SK-N-SH (cell line): Measurements from ENCODE around the gene AKAP12. TPM values are rescaled to one million over a fixed set of nuclear protein-coding genes. Genes with fewer than 3 reads are reported as not detected.

ENCODE experiments used
- CTCF ChIA-PET: fragments of 300-600, 350-600 bp; formaldehyde crosslinking; extraction: SDS; loops from one replicate; lab custom pipeline; 2021; lab: Yijun Ruan, JAX
- POLR2A ChIA-PET: fragments of 350-600 bp; sonication (Branson Sonifier 250); formaldehyde crosslinking; extraction: SDS; loops from one replicate; lab custom pipeline; 2020; ENCODE audit warnings: antibody characterized with exemption, inconsistent platforms; lab: Yijun Ruan, JAX
- DNase-seq: peaks from one replicate; pipeline ENCODE4 v3.0.0; 2012
- H2AFZ ChIP-seq: fragments of 200-600 bp; sonication (generic); 2 replicates; pipeline ENCODE4 v1.8.1; 2016; ENCODE audit warnings: antibody characterized with exemption, mild to moderate bottlenecking, low read depth
- H3F3A ChIP-seq: fragments of 200-600 bp; sonication (generic); replicated peaks from 2 replicates; pipeline ENCODE3; 2016; ENCODE audit warnings: antibody characterized with exemption, mild to moderate bottlenecking; ENCODE audit not compliant: insufficient read depth
- H3K27ac ChIP-seq, 2 experiments: fragments of 200-500 bp in 1 of 2; fragments of 200-600 bp in 1 of 2; sonication (Bioruptor generic) in 1 of 2; sonication (generic), shearing (Covaris generic) in 1 of 2; 2 replicates each; pipeline versions ENCODE4 v1.5.1 to v1.6.1; 2014 to 2016; ENCODE audit warnings: low read depth in 2 of 2, inconsistent platforms in 1 of 2, low read length in 1 of 2, mild to moderate bottlenecking in 1 of 2, mixed read lengths in 1 of 2
- H3K27me3 ChIP-seq: fragments of 200-600 bp; sonication (generic), shearing (Covaris generic); 2 replicates; pipeline ENCODE4 v1.6.1; 2016; ENCODE audit warnings: mixed run types; ENCODE audit not compliant: insufficient read depth
- H3K36me3 ChIP-seq, 2 experiments: fragments of 200-500 bp in 1 of 2; fragments of 200-600 bp in 1 of 2; sonication (Bioruptor generic) in 1 of 2; sonication (generic) in 1 of 2; replicated peaks in 1 of 2; 2 replicates each; pipeline versions ENCODE3 to v1.5.1; 2014 to 2016; ENCODE audit warnings: low read length in 1 of 2, mild to moderate bottlenecking in 1 of 2; ENCODE audit not compliant: insufficient read depth in 2 of 2, control insufficient read depth in 1 of 2
- H3K4me1 ChIP-seq, 2 experiments: fragments of 200-500 bp in 1 of 2; fragments of 200-600 bp in 1 of 2; sonication (Bioruptor generic) in 1 of 2; sonication (generic), shearing (Covaris generic) in 1 of 2; 2 replicates each; pipeline versions ENCODE4 v1.5.1 to v1.6.1; 2014 to 2016; ENCODE audit warnings: low read depth in 1 of 2, low read length in 1 of 2, mixed run types in 1 of 2; ENCODE audit not compliant: insufficient read depth in 2 of 2, control insufficient read depth in 1 of 2
- H3K4me2 ChIP-seq: fragments of 200-600 bp; sonication (generic), shearing (Covaris generic); 2 replicates; pipeline ENCODE4 v1.6.1; 2017; ENCODE audit warnings: mixed run types
- H3K4me3 ChIP-seq, 2 experiments: fragments of 200-500 bp in 1 of 2; fragments of 200-600 bp in 1 of 2; sonication (Bioruptor generic) in 1 of 2; sonication (generic), shearing (Covaris generic) in 1 of 2; 2 replicates each; pipeline versions ENCODE4 v1.5.1 to v1.8.1; 2014 to 2016; ENCODE audit warnings: low read depth in 2 of 2, inconsistent platforms in 1 of 2, low read length in 1 of 2, mild to moderate bottlenecking in 1 of 2, mixed read lengths in 1 of 2, moderate library complexity in 1 of 2
- H3K79me2 ChIP-seq: fragments of 200-600 bp; sonication (generic); 2 replicates; pipeline ENCODE4 v1.8.1; 2017; ENCODE audit warnings: mild to moderate bottlenecking; ENCODE audit not compliant: insufficient read depth
- H3K9ac ChIP-seq: fragments of 200-600 bp; sonication (generic); 2 replicates; pipeline ENCODE4 v1.6.1; 2017; ENCODE audit warnings: mixed run types
- H3K9me2 ChIP-seq: fragments of 200-600 bp; sonication (generic); 2 replicates; pipeline ENCODE4 v1.6.1; 2017; ENCODE audit warnings: mixed run types
- H3K9me3 ChIP-seq: fragments of 200-600 bp; sonication (generic); 2 replicates; pipeline ENCODE4 v1.6.1; 2017; ENCODE audit warnings: mixed run types, mild to moderate bottlenecking, moderate library complexity
- H4K20me1 ChIP-seq: fragments of 200-600 bp; sonication (generic); 2 replicates; pipeline ENCODE4 v1.6.1; 2017; ENCODE audit warnings: mild to moderate bottlenecking, mixed run types; ENCODE audit not compliant: insufficient read depth
- CHD2 ChIP-seq: fragments of 150-350 bp; IDR thresholded peaks from 2 replicates; pipeline ENCODE4 v1.6.1; 2018; ENCODE audit warnings: low read length; ENCODE audit not compliant: partially characterized antibody
- CTCF ChIP-seq: fragments of 200-600 bp; sonication (generic); IDR thresholded peaks from 2 replicates; pipeline ENCODE4 v1.6.1; 2017; ENCODE audit warnings: antibody characterized with exemption, mild to moderate bottlenecking, moderate library complexity
- EP300 ChIP-seq, 2 experiments: IDR thresholded peaks; 2 replicates each; pipeline versions ENCODE4 v1.4.0 to v1.6.1; 2012; ENCODE audit warnings: borderline replicate concordance in 1 of 2, low read depth in 1 of 2, low read length in 1 of 2
- FOSL2 ChIP-seq: IDR thresholded peaks from 2 replicates; pipeline ENCODE4 v1.4.0; 2012; ENCODE audit warnings: low read depth, mild to moderate bottlenecking, moderate library complexity, borderline replicate concordance
- GABPA ChIP-seq: IDR thresholded peaks from 2 replicates; pipeline ENCODE4 v1.4.0; 2012; ENCODE audit warnings: low read depth, mild to moderate bottlenecking
- GATA2 ChIP-seq: sonication (generic); formaldehyde crosslinking; IDR thresholded peaks from 2 replicates; pipeline ENCODE4 v1.5.0; 2020; ENCODE audit warnings: mild to moderate bottlenecking, missing genetic modification reagents
- IRF3 ChIP-seq: fragments of 150-350 bp; IDR thresholded peaks from 2 replicates; pipeline ENCODE4 v1.6.1; 2016; ENCODE audit warnings: mild to moderate bottlenecking, low read depth, low read length
- MEF2A ChIP-seq: IDR thresholded peaks from 2 replicates; pipeline ENCODE4 v1.4.0; 2012; ENCODE audit warnings: low read depth, borderline replicate concordance
- NFIC ChIP-seq: IDR thresholded peaks from 2 replicates; pipeline ENCODE4 v1.4.0; 2012; ENCODE audit warnings: borderline replicate concordance
- NRF1 ChIP-seq: IDR thresholded peaks from 2 replicates; pipeline ENCODE4 v1.6.1; 2012; ENCODE audit warnings: low read depth, mild to moderate bottlenecking, low read length
- POLR2AphosphoS5 ChIP-seq: IDR thresholded peaks from 2 replicates; pipeline ENCODE4 v1.6.1; 2012; ENCODE audit warnings: low read depth, low read length
- RCOR1 ChIP-seq: fragments of 150-350 bp; IDR thresholded peaks from 2 replicates; pipeline ENCODE4 v1.6.1; 2017; ENCODE audit warnings: antibody characterized with exemption, low read length
- REST ChIP-seq: IDR thresholded peaks from 2 replicates; pipeline ENCODE4 v1.6.1; 2012; ENCODE audit warnings: mild to moderate bottlenecking, low read depth, low read length, moderate library complexity
- SMC3 ChIP-seq: IDR thresholded peaks from 2 replicates; pipeline ENCODE4 v1.6.1; 2012; ENCODE audit warnings: low read depth, low read length, improper control_type of control experiment
- USF2 ChIP-seq: fragments of 150-350 bp; IDR thresholded peaks from 2 replicates; pipeline ENCODE4 v1.6.1; 2017; ENCODE audit warnings: antibody characterized with exemption, low read length, low read depth, borderline replicate concordance
- YY1 ChIP-seq: IDR thresholded peaks from 2 replicates; pipeline ENCODE4 v1.4.0; 2012; ENCODE audit warnings: low read depth, mild to moderate bottlenecking
- ZBTB33 ChIP-seq: IDR thresholded peaks from 2 replicates; pipeline ENCODE4 v1.4.0; 2012; ENCODE audit warnings: low read depth, borderline replicate concordance
- WGBS: methylation state at CpG from one replicate; pipeline ENCODE4 v1.1.6; 2017; ENCODE audit warnings: low lambda C conversion rate; 5-methylcytosine and 5-hydroxymethylcytosine counted together
- polyA plus RNA-seq, 3 experiments: library from polyadenylated mRNA; depleted of rRNA; stranded (reverse); fragments of >200 nt; gene quantifications; 2 replicates each; pipeline ENCODE4 v1.2.3, GENCODE V29; 2012

AKAP12 gene
- polyA plus RNA-seq, 1 of the 3 experiments (the other 2 are of a cell fraction): 46.5 TPM

- Histone ChIP-seq H4K20me1 (no peaks in the 10 kb centered on the region), H3K79me2 (peaks cover 49% of the 10 kb centered on the region; the same call in 1 of the 2 replicates), H3K27me3 (no peaks in the 10 kb centered on the region), H2AFZ (no peak overlapping the region), H3K36me3 (peaks cover 0 to 11% of the 10 kb centered on the region in 2 experiments), H3K9me3 (no peaks in the 10 kb centered on the region), H3K4me1 (peaks cover 7 to 17% of the 10 kb centered on the region in 2 experiments; a peak in 3 of 4 replicates), H3F3A (peaks cover 20% of the 10 kb centered on the region), H3K4me2 (no peak overlapping the region), H3K4me3 (no peak overlapping the region), H3K9me2 (no peaks in the 10 kb centered on the region), H3K9ac (no peak overlapping the region), H3K27ac (no peak overlapping the region)
- no peak for DNase-seq
- TF ChIP-seq YY1 (no peak), GATA2 (CRISPR knock-in tag) (no peak), ZBTB33 (no peak), GABPA (no peak), IRF3 (no peak), REST (no peak), NRF1 (no peak), USF2 (no peak), CTCF (no peak), NFIC (no peak), EP300 (IDR thresholded peaks at IDR 0.05; ENCODE audit: borderline replicate concordance in 1 of 2, low read depth in 1 of 2, low read length in 1 of 2) (no peak), FOSL2 (no peak), SMC3 (no peak), MEF2A (no peak), CHD2 (no peak), RCOR1 (no peak), POLR2AphosphoS5 (no peak)
- CTCF ChIA-PET: interaction anchor here (1.0 to 9.5 kb wide), 2 partner anchors 306 to 430 kb away, joined by 6 to 371 read pairs; no protein-coding TSS in a partner anchor
- POLR2A ChIA-PET: no interaction called here
- WGBS: 90% methylated on average over 1 of the region's 1 CpG
These were observed 81.7 kb downstream of the AKAP12 start for GRCh38 chr6:151321438-151321837.
